Hepatocyte (in vitro differentiated cells): ENCODE data around the gene SGTA. TPM values are rescaled to one million over a fixed set of nuclear protein-coding genes. Genes with fewer than 3 reads are reported as not detected.
"Not testable (repeated sequence)": the region's sequence is repeated elsewhere in the genome, so short reads cannot be mapped to it uniquely, and the experiment has no call there.

Experiments
- DNase-seq: peaks from one replicate; pipeline ENCODE4 v3.0.0-alpha.2; 2016; ENCODE audit warnings: low spot score
- H2AFZ ChIP-seq: fragments of 200-600 bp; sonication (generic); 2 replicates; pipeline ENCODE4 v1.6.0; 2016; ENCODE audit warnings: antibody characterized with exemption, mild to moderate bottlenecking
- H3K27ac ChIP-seq: fragments of 200-600 bp; sonication (generic); 2 replicates; pipeline ENCODE4 v1.5.1; 2016; ENCODE audit warnings: mild to moderate bottlenecking
- H3K27me3 ChIP-seq: fragments of 200-600 bp; sonication (generic); 2 replicates; pipeline ENCODE4 v1.6.1; 2016
- H3K36me3 ChIP-seq: fragments of 200-600 bp; sonication (generic); replicated peaks from 2 replicates; pipeline ENCODE4 v1.5.1; 2016; ENCODE audit warnings: low read depth; ENCODE audit not compliant: insufficient read depth
- H3K4me1 ChIP-seq: fragments of 200-600 bp; sonication (generic); 2 replicates; pipeline ENCODE4 v1.5.1; 2016; ENCODE audit warnings: mild to moderate bottlenecking, moderate library complexity; ENCODE audit not compliant: insufficient read depth
- H3K4me2 ChIP-seq: fragments of 200-600 bp; sonication (generic); 2 replicates; pipeline ENCODE4 v1.6.0; 2016
- H3K4me3 ChIP-seq: fragments of 200-600 bp; sonication (generic); 2 replicates; pipeline ENCODE4 v1.5.1; 2016; ENCODE audit warnings: mild to moderate bottlenecking
- H3K79me2 ChIP-seq: fragments of 200-600 bp; sonication (generic); 2 replicates; pipeline ENCODE4 v1.6.0; 2017; ENCODE audit warnings: mild to moderate bottlenecking
- H3K9me2 ChIP-seq: fragments of 200-600 bp; sonication (generic); replicated peaks from 2 replicates; pipeline ENCODE4 v1.6.0; 2017; ENCODE audit warnings: mild to moderate bottlenecking; ENCODE audit not compliant: insufficient read depth
- H3K9me3 ChIP-seq: fragments of 200-600 bp; sonication (generic); 2 replicates; pipeline ENCODE4 v1.5.1; 2016; ENCODE audit warnings: low read depth, mild to moderate bottlenecking
- H4K20me1 ChIP-seq: fragments of 200-600 bp; sonication (generic); 2 replicates; pipeline ENCODE4 v1.6.0; 2016; ENCODE audit warnings: mild to moderate bottlenecking; ENCODE audit not compliant: insufficient read depth, poor library complexity, severe bottlenecking
- EZH2 ChIP-seq: fragments of 200-600 bp; sonication (generic); IDR thresholded peaks from 2 replicates; pipeline ENCODE4 v1.6.1; 2016; ENCODE audit warnings: antibody characterized with exemption, mild to moderate bottlenecking, borderline replicate concordance
- EZH2phosphoT487 ChIP-seq: fragments of 200-600 bp; sonication (generic); IDR thresholded peaks from one replicate; pipeline ENCODE4 v1.6.1; 2018; ENCODE audit warnings: antibody characterized with exemption, mild to moderate bottlenecking, low read depth, moderate library complexity; ENCODE audit not compliant: unreplicated experiment, severe bottlenecking
- WGBS: methylation state at CpG from one replicate; pipeline ENCODE4 v1.1.6; 2016; ENCODE audit warnings: low lambda C conversion rate; ENCODE audit errors: missing lambda C conversion rate; 5-methylcytosine and 5-hydroxymethylcytosine counted together
- polyA plus RNA-seq: library from polyadenylated mRNA; unstranded; fragments of >200 nt; fragmentation: Nextera tagmentation; extraction: Ambion mirVana; gene quantifications from 2 replicates; pipeline ENCODE4 v1.2.1, GENCODE V29; 2016
- total RNA-seq: library from RNA; depleted of rRNA; stranded (reverse); fragments of >200 nt; gene quantifications from 2 replicates; pipeline ENCODE4 v1.2.3, GENCODE V29; 2014
- TF ChIP-seq, protein P1 (sequence below): fragments of 200-600 bp; sonication (generic); IDR thresholded peaks from 2 replicates; pipeline ENCODE4 v1.5.1; 2016; ENCODE audit warnings: antibody characterized with exemption, mild to moderate bottlenecking; ENCODE audit not compliant: poor library complexity

SGTA gene
- total and polyA plus RNA-seq, 2 experiments from 2014 or later = 37.4 to 62.8 TPM

DNA sequence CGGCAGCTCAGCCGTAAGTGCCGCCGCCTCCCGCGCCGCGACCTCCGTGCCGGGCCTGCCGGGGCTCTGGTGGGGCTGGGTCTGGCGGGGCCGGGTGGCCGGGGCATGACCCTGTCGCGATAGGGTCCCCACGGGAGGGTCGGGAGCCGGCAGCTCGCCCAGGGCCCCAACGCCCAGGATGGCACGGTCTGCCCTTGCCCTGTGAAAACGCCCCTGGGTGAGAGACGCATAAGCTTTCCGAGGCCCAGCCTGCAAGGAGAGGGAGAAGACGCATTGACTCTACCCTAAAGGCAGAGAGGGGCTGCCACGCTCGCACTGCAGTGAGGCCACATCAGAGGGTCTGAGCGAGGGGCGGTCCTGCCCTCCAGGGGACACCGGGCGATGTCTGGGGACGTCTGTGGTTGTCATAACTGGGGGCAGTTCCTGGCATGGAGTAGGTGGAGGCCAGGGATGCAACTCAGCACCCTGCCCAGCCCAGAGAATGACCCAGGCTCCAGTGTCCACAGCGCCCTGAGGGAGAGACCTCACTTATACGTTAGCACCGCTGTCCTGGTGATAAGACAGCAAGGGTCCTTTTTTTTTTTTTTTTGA lies 37.1 kb upstream of the SGTA start:
- Histone ChIP-seq H3K27me3 (no peaks in the 10 kb centered on the region), H3K27ac (peak overlapping the region; percentile 73), H3K9me3 (no peaks in the 10 kb centered on the region), H3K36me3 (no peaks in the 10 kb centered on the region), H3K4me2 (peak overlapping the region; percentile 97), H3K9me2 (no peaks in the 10 kb centered on the region), H4K20me1 (no peaks in the 10 kb centered on the region), H2AFZ (peak overlapping the region; percentile 73), H3K4me3 (peak overlapping the region; percentile 60), H3K79me2 (peaks cover 22% of the 10 kb centered on the region), H3K4me1 (peaks cover 4% of the 10 kb centered on the region)
- TF ChIP-seq, protein P1, sequence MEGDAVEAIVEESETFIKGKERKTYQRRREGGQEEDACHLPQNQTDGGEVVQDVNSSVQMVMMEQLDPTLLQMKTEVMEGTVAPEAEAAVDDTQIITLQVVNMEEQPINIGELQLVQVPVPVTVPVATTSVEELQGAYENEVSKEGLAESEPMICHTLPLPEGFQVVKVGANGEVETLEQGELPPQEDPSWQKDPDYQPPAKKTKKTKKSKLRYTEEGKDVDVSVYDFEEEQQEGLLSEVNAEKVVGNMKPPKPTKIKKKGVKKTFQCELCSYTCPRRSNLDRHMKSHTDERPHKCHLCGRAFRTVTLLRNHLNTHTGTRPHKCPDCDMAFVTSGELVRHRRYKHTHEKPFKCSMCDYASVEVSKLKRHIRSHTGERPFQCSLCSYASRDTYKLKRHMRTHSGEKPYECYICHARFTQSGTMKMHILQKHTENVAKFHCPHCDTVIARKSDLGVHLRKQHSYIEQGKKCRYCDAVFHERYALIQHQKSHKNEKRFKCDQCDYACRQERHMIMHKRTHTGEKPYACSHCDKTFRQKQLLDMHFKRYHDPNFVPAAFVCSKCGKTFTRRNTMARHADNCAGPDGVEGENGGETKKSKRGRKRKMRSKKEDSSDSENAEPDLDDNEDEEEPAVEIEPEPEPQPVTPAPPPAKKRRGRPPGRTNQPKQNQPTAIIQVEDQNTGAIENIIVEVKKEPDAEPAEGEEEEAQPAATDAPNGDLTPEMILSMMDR = no peak
- TF ChIP-seq EZH2phosphoT487 = no peak
- no peak for TF ChIP-seq EZH2
- WGBS = 2% methylated on average over 22 of the region's 36 CpGs
- peak; percentile 35 for DNase-seq

DNA sequence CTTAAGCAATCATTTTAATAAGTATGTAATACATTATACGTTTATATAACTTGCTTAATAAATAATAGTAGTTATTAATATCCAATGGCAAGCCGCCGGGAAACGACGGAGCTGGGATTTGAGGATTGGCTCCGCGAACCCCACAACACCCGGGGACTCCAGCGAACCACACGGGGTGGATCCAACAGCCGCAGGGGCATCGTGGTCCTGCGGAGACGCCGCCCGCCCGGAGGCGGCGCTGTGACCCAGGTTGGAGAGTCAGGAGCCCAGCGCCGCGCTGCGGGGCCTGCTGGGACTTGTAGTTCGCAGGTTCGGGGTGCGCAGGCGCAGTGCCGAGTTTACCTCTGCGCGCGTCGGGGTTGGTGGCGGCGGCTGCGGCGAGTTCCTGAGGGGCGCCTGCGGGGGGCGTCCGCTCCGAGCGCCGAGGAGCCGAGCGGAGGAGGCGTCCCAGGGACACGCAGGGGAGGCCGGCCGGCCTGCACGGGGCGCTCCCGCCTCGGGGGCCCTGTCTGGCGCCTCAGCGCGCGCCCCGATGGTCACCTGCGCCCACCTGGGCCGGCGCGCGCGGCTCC lies 36.6 kb upstream of the SGTA start, which contains the start of gene ZNF554:
ZNF554 (plus strand) TSS at position 329 of the 572 bp plus-strand sequence; CDS start at position 533, 204 bp downstream.
- no peaks in the 10 kb centered on the region for H3K36me3 ChIP-seq
- H3K9me2 ChIP-seq = no peaks in the 10 kb centered on the region
- no peaks in the 10 kb centered on the region for H3K27me3 ChIP-seq
- peaks cover 22% of the 10 kb centered on the region for H3K79me2 ChIP-seq
- peak; percentile 100 for DNase-seq
- no peaks in the 10 kb centered on the region for H4K20me1 ChIP-seq
- WGBS = under 1% methylated on average over 46 of the region's 64 CpGs
- H3K27ac ChIP-seq = peak within 1 kb of the TSS; percentile 73
- H3K4me3 ChIP-seq = peak within 1 kb of the TSS; percentile 60
- peak within 1 kb of the TSS; percentile 73 for H2AFZ ChIP-seq
- H3K9me3 ChIP-seq = no peaks in the 10 kb centered on the region
- peaks cover 4% of the 10 kb centered on the region for H3K4me1 ChIP-seq
- TF ChIP-seq, protein P1 = peak; percentile 94
- no peak for TF ChIP-seq EZH2
- peak within 1 kb of the TSS; percentile 97 for H3K4me2 ChIP-seq

DNA sequence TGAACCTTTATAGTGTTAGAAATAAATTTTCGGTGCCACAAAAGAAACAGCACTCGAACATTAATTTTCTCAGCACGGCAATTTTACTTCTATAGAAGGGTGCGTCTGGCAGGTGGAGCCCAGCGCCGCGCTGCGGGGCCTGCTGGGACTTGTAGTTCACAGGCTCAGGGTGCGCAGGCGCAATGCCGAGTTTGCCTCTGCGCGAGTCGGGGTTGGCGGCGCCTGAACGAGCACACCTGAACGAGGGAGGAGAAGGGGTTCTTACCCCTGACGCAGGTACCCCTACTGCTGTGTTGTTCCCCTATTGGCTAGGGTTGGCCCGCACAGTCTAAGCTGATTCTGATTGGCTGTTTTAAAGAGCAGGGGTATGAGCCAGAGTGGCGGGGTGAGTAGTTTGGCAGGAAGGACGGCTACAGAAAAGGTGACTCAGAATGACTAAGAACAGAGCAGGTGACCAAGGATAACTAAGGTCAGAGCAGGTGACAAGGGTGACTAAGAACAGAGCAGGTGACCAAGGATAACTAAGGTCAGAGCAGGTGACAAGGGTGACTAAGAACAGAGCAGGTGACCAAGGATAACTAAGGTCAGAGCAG lies 34.3 kb upstream of the SGTA start:
- peak; percentile 90 for DNase-seq
- Histone ChIP-seq H3K4me2 (peak overlapping the region; percentile 61), H3K27ac (peak overlapping the region; percentile 58), H3K79me2 (peaks cover 22% of the 10 kb centered on the region), H2AFZ (peak overlapping the region; percentile 29)
- not testable (repeated sequence) for H3K36me3 ChIP-seq, H3K4me3 ChIP-seq, H4K20me1 ChIP-seq, H3K9me2 ChIP-seq, H3K27me3 ChIP-seq, H3K4me1 ChIP-seq, H3K9me3 ChIP-seq
- 29% methylated on average over 22 of the region's 22 CpGs for WGBS

DNA sequence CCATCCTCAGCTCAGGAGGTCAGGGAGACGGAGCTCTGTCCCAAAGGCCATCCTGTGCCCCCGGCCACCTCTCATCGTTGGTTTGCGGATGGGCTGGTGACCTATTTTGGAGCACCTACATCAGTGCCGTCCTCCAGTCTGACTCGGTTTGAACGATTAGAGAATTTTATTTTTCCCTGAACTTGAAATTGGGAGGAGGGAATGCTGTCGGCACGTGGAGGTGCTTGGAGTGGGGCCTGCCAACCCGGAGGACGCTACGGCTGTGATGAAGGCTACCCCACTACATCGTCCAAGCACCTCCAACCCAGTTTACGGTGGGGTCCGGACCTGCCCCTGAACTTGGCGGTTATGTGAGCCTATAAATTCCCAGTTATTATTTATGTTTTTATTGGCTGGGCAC lies 33.6 kb upstream of the SGTA start:
- no peaks in the 10 kb centered on the region for H3K27me3 ChIP-seq
- peak overlapping the region; percentile 61 for H3K4me2 ChIP-seq
- peaks cover 4% of the 10 kb centered on the region for H3K4me1 ChIP-seq
- no peak overlapping the region for H3K4me3 ChIP-seq
- peaks cover 16% of the 10 kb centered on the region for H3K79me2 ChIP-seq
- no peaks in the 10 kb centered on the region for H3K9me2 ChIP-seq
- TF ChIP-seq EZH2phosphoT487 (no peak), EZH2 (no peak)
- TF ChIP-seq, protein P1 = no peak
- no peaks in the 10 kb centered on the region for H3K9me3 ChIP-seq
- 92% methylated on average over 16 of the region's 16 CpGs for WGBS
- H4K20me1 ChIP-seq = no peaks in the 10 kb centered on the region
- no peak overlapping the region for H3K27ac ChIP-seq
- DNase-seq = no peak
- H2AFZ ChIP-seq = peak overlapping the region; percentile 29
- H3K36me3 ChIP-seq = no peaks in the 10 kb centered on the region
